HEK293 (cell line): Measurements from ENCODE around the gene UROC1.

Experiments used
- CTCF ChIA-PET: fragments of 350-600 bp; formaldehyde crosslinking; extraction: SDS; loops from one replicate; lab custom pipeline; 2021; ENCODE audit warnings: antibody characterized with exemption; lab: Yijun Ruan, JAX
- POLR2A ChIA-PET: fragments of 300-600 bp; formaldehyde crosslinking; extraction: SDS; loops from one replicate; lab custom pipeline; 2020; ENCODE audit warnings: antibody characterized with exemption, inconsistent platforms; lab: Yijun Ruan, JAX
- H3K27ac ChIP-seq: fragments of 200-500 bp; sonication (Bioruptor generic); 2 replicates; pipeline ENCODE4 v1.5.1; 2014; ENCODE audit warnings: low read depth, low read length, control low read depth, inconsistent platforms; ENCODE audit errors: extremely low read depth
- H3K36me3 ChIP-seq, 2 experiments: fragments of 200-500 bp in 1 of 2; sonication (Bioruptor generic) in 1 of 2; 1 replicate in 1 of 2; 2 replicates in 1 of 2; pipeline ENCODE4 v1.5.1; 2014 to 2017; ENCODE audit warnings: inconsistent platforms in 2 of 2, low read length in 2 of 2; ENCODE audit not compliant: control insufficient read depth in 2 of 2, insufficient read depth in 1 of 2
- H3K4me1 ChIP-seq: fragments of 200-500 bp; sonication (Bioruptor generic); 2 replicates; pipeline ENCODE4 v1.5.1; 2014; ENCODE audit warnings: mild to moderate bottlenecking, low read length, inconsistent platforms; ENCODE audit not compliant: control insufficient read depth, insufficient read depth
- H3K4me3 ChIP-seq: 2 replicates; pipeline ENCODE4 v1.5.1; 2011; ENCODE audit warnings: low read depth, mild to moderate bottlenecking, control low read depth, low read length, moderate library complexity
- H3K9me3 ChIP-seq: fragments of 200-500 bp; sonication (Bioruptor generic); 2 replicates; pipeline ENCODE4 v1.5.1; 2014; ENCODE audit warnings: low read depth, low read length, inconsistent platforms; ENCODE audit not compliant: control insufficient read depth, insufficient read depth
- EGR2 ChIP-seq: fragments of 450-650 bp; formaldehyde crosslinking; IDR thresholded peaks from 2 replicates; pipeline ENCODE4 v1.5.1; 2016; ENCODE audit warnings: low read depth, missing biosample characterization, missing genetic modification characterization
- GLIS1 ChIP-seq: fragments of 450-650 bp; formaldehyde crosslinking; IDR thresholded peaks from 2 replicates; pipeline ENCODE4 v1.5.1; 2016; ENCODE audit warnings: missing biosample characterization, missing genetic modification characterization
- HIC1 ChIP-seq: fragments of 450-650 bp; formaldehyde crosslinking; IDR thresholded peaks from 2 replicates; pipeline ENCODE4 v1.5.1; 2016; ENCODE audit warnings: missing biosample characterization, missing genetic modification characterization
- SP7 ChIP-seq: fragments of 450-650 bp; formaldehyde crosslinking; IDR thresholded peaks from 2 replicates; pipeline ENCODE4 v1.5.1; 2016; ENCODE audit warnings: missing biosample characterization, missing genetic modification characterization
- TRIM28 ChIP-seq: IDR thresholded peaks from 2 replicates; pipeline ENCODE4 v1.6.1; 2011; ENCODE audit warnings: low read length, control low read depth, borderline replicate concordance
- ZBTB20 ChIP-seq: fragments of 450-650 bp; formaldehyde crosslinking; IDR thresholded peaks from 2 replicates; pipeline ENCODE4 v1.5.1; 2016; ENCODE audit warnings: missing biosample characterization, missing genetic modification characterization
- ZFP69B ChIP-seq: fragments of 450-650 bp; formaldehyde crosslinking; IDR thresholded peaks from 2 replicates; pipeline ENCODE4 v1.5.1; 2016; ENCODE audit warnings: missing biosample characterization, missing genetic modification characterization
- ZNF148 ChIP-seq: fragments of 450-650 bp; formaldehyde crosslinking; IDR thresholded peaks from 2 replicates; pipeline ENCODE4 v1.5.0; 2017; ENCODE audit warnings: missing biosample characterization, missing genetic modification characterization, borderline replicate concordance
- ZNF391 ChIP-seq: fragments of 450-650 bp; formaldehyde crosslinking; IDR thresholded peaks from 2 replicates; pipeline ENCODE4 v1.5.1; 2016; ENCODE audit warnings: low read depth, missing biosample characterization, missing genetic modification characterization, borderline replicate concordance
- ZNF514 ChIP-seq: fragments of 450-650 bp; formaldehyde crosslinking; IDR thresholded peaks from 2 replicates; pipeline ENCODE4 v1.5.1; 2016; ENCODE audit warnings: missing biosample characterization, missing genetic modification characterization
- ZNF600 ChIP-seq: fragments of 450-650 bp; formaldehyde crosslinking; IDR thresholded peaks from 2 replicates; pipeline ENCODE4 v1.5.1; 2016; ENCODE audit warnings: missing biosample characterization, missing genetic modification characterization
- ZNF629 ChIP-seq: fragments of 450-650 bp; formaldehyde crosslinking; IDR thresholded peaks from 2 replicates; pipeline ENCODE4 v1.5.1; 2017; ENCODE audit warnings: missing biosample characterization, missing genetic modification characterization
- ZNF660 ChIP-seq: fragments of 450-650 bp; IDR thresholded peaks from 2 replicates; pipeline ENCODE4 v1.5.1; 2018; ENCODE audit warnings: missing biosample characterization, mild to moderate bottlenecking, missing genetic modification characterization
- ZNF670 ChIP-seq: fragments of 450-650 bp; formaldehyde crosslinking; IDR thresholded peaks from 2 replicates; pipeline ENCODE4 v1.5.1; 2016; ENCODE audit warnings: missing biosample characterization, missing genetic modification characterization, low read depth
- TF ChIP-seq, protein P1 (sequence below): fragments of 450-650 bp; formaldehyde crosslinking; IDR thresholded peaks from 2 replicates; pipeline ENCODE4 v1.5.1; 2017; ENCODE audit warnings: missing biosample characterization, missing genetic modification characterization
- TF ChIP-seq, protein P2 (sequence below): fragments of 450-650 bp; IDR thresholded peaks from 2 replicates; pipeline ENCODE4 v1.5.1; 2018; ENCODE audit warnings: missing biosample characterization, missing genetic modification characterization
- TF ChIP-seq, protein P3 (sequence below): fragments of 450-650 bp; formaldehyde crosslinking; IDR thresholded peaks from 2 replicates; pipeline ENCODE4 v1.5.1; 2016; ENCODE audit warnings: missing biosample characterization, missing genetic modification characterization, borderline replicate concordance

UROC1 gene

GRCh38 chr3:126450219-126450618, 67.4 kb downstream of the UROC1 start (continued):
- TF ChIP-seq ZNF629 (tag by site-specific recombination) (no peak), ZBTB20 (no peak)

- TF ChIP-seq SP7, result no peak
- TF ChIP-seq, protein P1, sequence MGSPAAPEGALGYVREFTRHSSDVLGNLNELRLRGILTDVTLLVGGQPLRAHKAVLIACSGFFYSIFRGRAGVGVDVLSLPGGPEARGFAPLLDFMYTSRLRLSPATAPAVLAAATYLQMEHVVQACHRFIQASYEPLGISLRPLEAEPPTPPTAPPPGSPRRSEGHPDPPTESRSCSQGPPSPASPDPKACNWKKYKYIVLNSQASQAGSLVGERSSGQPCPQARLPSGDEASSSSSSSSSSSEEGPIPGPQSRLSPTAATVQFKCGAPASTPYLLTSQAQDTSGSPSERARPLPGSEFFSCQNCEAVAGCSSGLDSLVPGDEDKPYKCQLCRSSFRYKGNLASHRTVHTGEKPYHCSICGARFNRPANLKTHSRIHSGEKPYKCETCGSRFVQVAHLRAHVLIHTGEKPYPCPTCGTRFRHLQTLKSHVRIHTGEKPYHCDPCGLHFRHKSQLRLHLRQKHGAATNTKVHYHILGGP (tag by site-specific recombination), result no peak
- TF ChIP-seq GLIS1, result no peak
- no peak for TF ChIP-seq ZNF670
- no peak for TF ChIP-seq ZNF148
- no peak for TF ChIP-seq HIC1 (tag by site-specific recombination)
- TF ChIP-seq ZFP69B (tag by site-specific recombination), result no peak
- no peak for TF ChIP-seq ZNF660
- no peak for TF ChIP-seq ZNF391 (tag by site-specific recombination)
- no peak for TF ChIP-seq ZNF600 (tag by site-specific recombination)
- TF ChIP-seq TRIM28, result no peak
- no peak for TF ChIP-seq EGR2
- TF ChIP-seq, protein P2, sequence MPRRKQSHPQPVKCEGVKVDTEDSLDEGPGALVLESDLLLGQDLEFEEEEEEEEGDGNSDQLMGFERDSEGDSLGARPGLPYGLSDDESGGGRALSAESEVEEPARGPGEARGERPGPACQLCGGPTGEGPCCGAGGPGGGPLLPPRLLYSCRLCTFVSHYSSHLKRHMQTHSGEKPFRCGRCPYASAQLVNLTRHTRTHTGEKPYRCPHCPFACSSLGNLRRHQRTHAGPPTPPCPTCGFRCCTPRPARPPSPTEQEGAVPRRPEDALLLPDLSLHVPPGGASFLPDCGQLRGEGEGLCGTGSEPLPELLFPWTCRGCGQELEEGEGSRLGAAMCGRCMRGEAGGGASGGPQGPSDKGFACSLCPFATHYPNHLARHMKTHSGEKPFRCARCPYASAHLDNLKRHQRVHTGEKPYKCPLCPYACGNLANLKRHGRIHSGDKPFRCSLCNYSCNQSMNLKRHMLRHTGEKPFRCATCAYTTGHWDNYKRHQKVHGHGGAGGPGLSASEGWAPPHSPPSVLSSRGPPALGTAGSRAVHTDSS (tag by site-specific recombination), result no peak
- TF ChIP-seq ZNF514, result no peak
- TF ChIP-seq, protein P3, sequence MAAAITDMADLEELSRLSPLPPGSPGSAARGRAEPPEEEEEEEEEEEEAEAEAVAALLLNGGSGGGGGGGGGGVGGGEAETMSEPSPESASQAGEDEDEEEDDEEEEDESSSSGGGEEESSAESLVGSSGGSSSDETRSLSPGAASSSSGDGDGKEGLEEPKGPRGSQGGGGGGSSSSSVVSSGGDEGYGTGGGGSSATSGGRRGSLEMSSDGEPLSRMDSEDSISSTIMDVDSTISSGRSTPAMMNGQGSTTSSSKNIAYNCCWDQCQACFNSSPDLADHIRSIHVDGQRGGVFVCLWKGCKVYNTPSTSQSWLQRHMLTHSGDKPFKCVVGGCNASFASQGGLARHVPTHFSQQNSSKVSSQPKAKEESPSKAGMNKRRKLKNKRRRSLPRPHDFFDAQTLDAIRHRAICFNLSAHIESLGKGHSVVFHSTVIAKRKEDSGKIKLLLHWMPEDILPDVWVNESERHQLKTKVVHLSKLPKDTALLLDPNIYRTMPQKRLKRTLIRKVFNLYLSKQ (tag by site-specific recombination), result no peak
- no peaks in the 10 kb centered on the region for H3K4me1 ChIP-seq
- CTCF ChIA-PET, result no interaction called here
- H3K27ac ChIP-seq, result no peak overlapping the region
- no peaks in the 10 kb centered on the region for H3K9me3 ChIP-seq
- POLR2A ChIA-PET, result no interaction called here
- H3K4me3 ChIP-seq, result no peak overlapping the region
- peaks cover 5 to 82% of the 10 kb centered on the region in 2 experiments; a peak in 2 of 3 replicates for H3K36me3 ChIP-seq
Measured at GRCh38 chr3:126449621-126450051, 67.9 kb downstream of the UROC1 start.
